Measurements from ENCODE around the gene TOP1. TPM values are rescaled to one million over a fixed set of nuclear protein-coding genes. Genes with fewer than 3 reads are reported as not detected.

The TOP1 gene
- total and polyA plus RNA-seq, 5 donors from 2014 or later: 9.2 to 50.0 (median 9.7) TPM

DNA sequence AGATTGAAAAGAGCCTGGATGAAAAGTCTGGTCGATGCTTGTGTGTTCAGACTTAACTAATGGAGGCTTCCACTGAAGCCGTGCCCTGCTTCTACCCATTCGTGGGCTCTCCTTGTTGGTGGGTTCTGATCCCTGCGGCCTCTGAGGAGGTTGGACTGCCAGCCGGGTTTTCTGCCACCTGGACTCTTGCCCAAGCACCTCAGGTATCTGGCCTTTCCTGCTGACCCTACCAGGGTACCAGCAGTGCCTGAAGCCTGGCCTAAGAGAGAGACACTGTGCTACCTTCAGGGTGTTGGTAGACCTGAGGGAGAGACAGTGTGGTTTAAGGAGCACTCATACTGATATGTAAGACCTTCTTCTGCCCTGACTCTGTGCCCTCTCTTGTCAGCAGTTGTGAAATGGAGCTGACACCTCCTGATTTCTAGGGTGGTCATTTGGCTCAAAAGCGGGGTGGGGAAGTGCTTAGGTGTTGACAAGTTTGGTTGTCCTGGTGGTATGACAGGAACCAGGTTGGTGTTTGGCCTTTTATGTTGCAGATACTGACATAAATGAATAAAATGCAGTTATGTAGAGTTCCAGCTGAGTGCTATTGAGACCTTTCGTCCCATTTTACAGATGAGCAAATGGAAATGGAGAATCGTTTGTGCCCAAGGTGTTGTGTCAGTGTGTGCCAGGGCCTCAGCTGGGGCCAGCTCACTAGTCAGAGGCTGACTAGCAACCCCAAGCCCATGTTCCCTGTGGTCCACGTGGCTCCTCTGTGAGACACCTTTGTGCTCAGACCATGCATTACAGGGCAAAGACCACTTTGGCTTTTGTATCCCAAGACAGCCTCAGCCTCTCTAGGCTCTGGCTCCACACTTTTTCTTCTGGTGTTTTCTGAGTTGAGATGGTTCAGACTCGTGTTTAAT, 111.9 kb downstream of the TOP1 start:
- peaks cover 7% of the 10 kb centered on the region for H3K36me3 ChIP-seq (ENCODE audit: control insufficient read depth, insufficient read depth, low read length)
- H3K4me1 Mint-ChIP-seq: peaks cover 29 to 73% (median 64%) of the 10 kb centered on the region in 4 donors
- DNase-seq (no peak), ATAC-seq (ENCODE audit: low read depth in 2 of 2) (no peak)
- H3K27ac ChIP-seq (ENCODE audit: insufficient read depth, low read length, poor library complexity, severe bottlenecking): peak overlapping the region; percentile 87
- H3K9me3 ChIP-seq (ENCODE audit: control insufficient read depth in 2 of 2, low read length in 2 of 2): no peaks in the 10 kb centered on the region
- H3K4me1 ChIP-seq (ENCODE audit: control insufficient read depth, insufficient read depth, low read length, poor library complexity, severe bottlenecking): peaks cover 89% of the 10 kb centered on the region
- no peaks in the 10 kb centered on the region for H3K9me3 Mint-ChIP-seq
- H3K36me3 Mint-ChIP-seq: peaks cover 11% of the 10 kb centered on the region
- peak overlapping the region; percentile 89 for H3K4me3 ChIP-seq (ENCODE audit: low read depth, low read length)
- peaks cover 6% of the 10 kb centered on the region for H3K27me3 Mint-ChIP-seq
- H3K27me3 ChIP-seq (ENCODE audit: control insufficient read depth, insufficient read depth, low read length): no peaks in the 10 kb centered on the region
- H3K4me3 Mint-ChIP-seq: peak overlapping the region; percentile 95 to 97 (median 96)
- peak overlapping the region; percentile 92 to 100 (median 94) for H3K27ac Mint-ChIP-seq

- peak in 1 of 3 donors; percentile 60 for DNase-seq
- H3K27me3 ChIP-seq (ENCODE audit: control insufficient read depth, insufficient read depth, low read length): no peaks in the 10 kb centered on the region
- H3K9me3 ChIP-seq (ENCODE audit: control insufficient read depth in 2 of 2, low read length in 2 of 2): no peaks in the 10 kb centered on the region
- no peaks in the 10 kb centered on the region for H3K9me3 Mint-ChIP-seq
- H3K4me3 Mint-ChIP-seq: peak overlapping the region; percentile 95 to 97 (median 96)
- H3K27ac ChIP-seq (ENCODE audit: insufficient read depth, low read length, poor library complexity, severe bottlenecking): peak overlapping the region; percentile 87
- peaks cover 89% of the 10 kb centered on the region for H3K4me1 ChIP-seq (ENCODE audit: control insufficient read depth, insufficient read depth, low read length, poor library complexity, severe bottlenecking)
- H3K4me3 ChIP-seq (ENCODE audit: low read depth, low read length): peak overlapping the region; percentile 89
- peak overlapping the region; percentile 92 to 100 (median 94) for H3K27ac Mint-ChIP-seq
- H3K36me3 Mint-ChIP-seq: peaks cover 12% of the 10 kb centered on the region
- no peak for ATAC-seq (ENCODE audit: low read depth in 2 of 2)
- peaks cover 26 to 73% (median 63%) of the 10 kb centered on the region in 4 donors for H3K4me1 Mint-ChIP-seq
- H3K36me3 ChIP-seq (ENCODE audit: control insufficient read depth, insufficient read depth, low read length): peaks cover 7% of the 10 kb centered on the region
- H3K27me3 Mint-ChIP-seq: peaks cover under 1% of the 10 kb centered on the region
Observed at GRCh38 chr20:41141153-41141815, 112.7 kb downstream of the TOP1 start.

- H3K4me3 Mint-ChIP-seq: peak overlapping the region; percentile 95 to 97 (median 96)
- DNase-seq: no peak
- Histone ChIP-seq H3K4me3 (ENCODE audit: low read depth, low read length) (peak overlapping the region; percentile 89), H3K27me3 (ENCODE audit: control insufficient read depth, insufficient read depth, low read length) (no peaks in the 10 kb centered on the region), H3K27ac (ENCODE audit: insufficient read depth, low read length, poor library complexity, severe bottlenecking) (peak overlapping the region; percentile 87), H3K9me3 (ENCODE audit: control insufficient read depth in 2 of 2, low read length in 2 of 2) (no peaks in the 10 kb centered on the region), H3K36me3 (ENCODE audit: control insufficient read depth, insufficient read depth, low read length) (peaks cover 7% of the 10 kb centered on the region), H3K4me1 (ENCODE audit: control insufficient read depth, insufficient read depth, low read length, poor library complexity, severe bottlenecking) (peaks cover 93% of the 10 kb centered on the region)
- no peaks in the 10 kb centered on the region for H3K27me3 Mint-ChIP-seq
- no peak for ATAC-seq (ENCODE audit: low read depth in 2 of 2)
- H3K27ac Mint-ChIP-seq: peak overlapping the region; percentile 92 to 100 (median 94)
- peaks cover 30 to 81% (median 70%) of the 10 kb centered on the region in 4 donors for H3K4me1 Mint-ChIP-seq
- peaks cover 18% of the 10 kb centered on the region for H3K36me3 Mint-ChIP-seq
- no peaks in the 10 kb centered on the region for H3K9me3 Mint-ChIP-seq
Observed at GRCh38 chr20:41142245-41142644, 113.6 kb downstream of the TOP1 start.

- Histone ChIP-seq H3K4me3 (ENCODE audit: low read depth, low read length) (peak overlapping the region; percentile 89), H3K27me3 (ENCODE audit: control insufficient read depth, insufficient read depth, low read length) (no peaks in the 10 kb centered on the region), H3K4me1 (ENCODE audit: control insufficient read depth, insufficient read depth, low read length, poor library complexity, severe bottlenecking) (peaks cover 99% of the 10 kb centered on the region), H3K36me3 (ENCODE audit: control insufficient read depth, insufficient read depth, low read length) (peaks cover 7% of the 10 kb centered on the region), H3K9me3 (ENCODE audit: control insufficient read depth in 2 of 2, low read length in 2 of 2) (no peaks in the 10 kb centered on the region), H3K27ac (ENCODE audit: insufficient read depth, low read length, poor library complexity, severe bottlenecking) (peak overlapping the region; percentile 87)
- Mint-ChIP-seq H3K4me1 (peaks cover 31 to 87% (median 73%) of the 10 kb centered on the region in 4 donors), H3K9me3 (no peaks in the 10 kb centered on the region), H3K36me3 (peaks cover 19% of the 10 kb centered on the region), H3K27ac (peak overlapping the region; percentile 92 to 100 (median 94)), H3K27me3 (no peaks in the 10 kb centered on the region), H3K4me3 (peak overlapping the region; percentile 95 to 97 (median 96))
- peak; percentile 28 to 85 (median 51) for DNase-seq
- peak; percentile 64 to 73 for ATAC-seq (ENCODE audit: low read depth in 2 of 2)
Observed at GRCh38 chr20:41142919-41143318, 114.3 kb downstream of the TOP1 start.

DNA sequence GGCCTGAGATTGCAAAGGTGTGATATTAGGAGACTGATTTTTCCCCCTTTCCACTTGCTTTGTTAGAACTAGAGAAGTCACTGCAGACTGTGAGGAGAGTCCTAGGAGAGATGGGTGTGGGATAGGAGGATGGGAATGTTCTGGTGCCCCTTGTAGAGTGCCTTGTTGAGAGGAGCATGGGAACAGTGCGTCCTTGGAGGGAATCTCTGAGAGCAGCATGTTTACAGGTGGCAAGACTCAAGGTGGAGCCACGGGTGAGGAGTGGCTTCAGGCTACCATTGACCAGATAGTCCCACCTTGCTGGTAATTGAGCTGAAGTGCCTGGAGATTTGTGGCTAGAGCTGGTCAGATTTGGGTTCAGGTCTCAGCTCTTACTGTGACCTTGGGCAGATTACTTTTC, 114.7 kb downstream of the TOP1 start:
- Mint-ChIP-seq H3K4me1 (peaks cover 31 to 92% (median 78%) of the 10 kb centered on the region in 4 donors), H3K36me3 (peaks cover 19% of the 10 kb centered on the region)

DNA sequence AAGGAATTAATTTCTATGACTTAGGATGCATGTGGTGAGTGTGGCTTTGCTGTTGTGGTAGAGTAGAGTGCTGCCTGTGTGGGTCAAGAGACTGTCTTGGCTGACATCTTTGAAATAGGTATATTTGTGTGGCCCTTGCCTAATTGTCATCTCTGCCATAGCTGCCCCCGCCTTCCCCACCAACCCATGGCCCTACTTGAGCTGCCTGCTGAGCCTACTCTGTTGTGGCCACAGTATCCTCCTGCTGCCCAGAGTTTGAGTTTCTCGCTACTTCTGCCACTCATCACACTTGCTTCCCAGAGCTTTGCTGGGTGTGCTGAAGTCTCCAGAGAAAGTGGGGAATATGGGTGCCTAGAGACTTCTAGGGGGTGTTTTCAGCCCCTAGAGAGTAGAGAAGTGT, 116.7 kb downstream of the TOP1 start:
- DNase-seq (no peak), ATAC-seq (ENCODE audit: low read depth in 2 of 2) (no peak)
- Mint-ChIP-seq H3K4me3 (peak overlapping the region in 3 of 4 donors; percentile 83 to 97 (median 96)), H3K9me3 (no peaks in the 10 kb centered on the region), H3K36me3 (peaks cover 26% of the 10 kb centered on the region), H3K27ac (peak overlapping the region; percentile 92 to 99 (median 94)), H3K27me3 (no peaks in the 10 kb centered on the region), H3K4me1 (peaks cover 40 to 100% (median 83%) of the 10 kb centered on the region in 4 donors)
- Histone ChIP-seq H3K27ac (ENCODE audit: insufficient read depth, low read length, poor library complexity, severe bottlenecking) (peak overlapping the region; percentile 87), H3K9me3 (ENCODE audit: control insufficient read depth in 2 of 2, low read length in 2 of 2) (no peaks in the 10 kb centered on the region), H3K27me3 (ENCODE audit: control insufficient read depth, insufficient read depth, low read length) (no peaks in the 10 kb centered on the region), H3K4me1 (ENCODE audit: control insufficient read depth, insufficient read depth, low read length, poor library complexity, severe bottlenecking) (peaks cover 100% of the 10 kb centered on the region), H3K4me3 (ENCODE audit: low read depth, low read length) (peak overlapping the region; percentile 89), H3K36me3 (ENCODE audit: control insufficient read depth, insufficient read depth, low read length) (peaks cover 7% of the 10 kb centered on the region)

More for the DNA sequence above, 114.7 kb downstream of the TOP1 start:
- Mint-ChIP-seq H3K27ac (peak overlapping the region; percentile 92 to 100 (median 94)), H3K9me3 (no peaks in the 10 kb centered on the region), H3K27me3 (no peaks in the 10 kb centered on the region), H3K4me3 (peak overlapping the region; percentile 95 to 97 (median 96))
- Histone ChIP-seq H3K4me3 (ENCODE audit: low read depth, low read length) (peak overlapping the region; percentile 89), H3K27me3 (ENCODE audit: control insufficient read depth, insufficient read depth, low read length) (no peaks in the 10 kb centered on the region), H3K4me1 (ENCODE audit: control insufficient read depth, insufficient read depth, low read length, poor library complexity, severe bottlenecking) (peaks cover 100% of the 10 kb centered on the region), H3K9me3 (ENCODE audit: control insufficient read depth in 2 of 2, low read length in 2 of 2) (no peaks in the 10 kb centered on the region), H3K27ac (ENCODE audit: insufficient read depth, low read length, poor library complexity, severe bottlenecking) (peak overlapping the region; percentile 87), H3K36me3 (ENCODE audit: control insufficient read depth, insufficient read depth, low read length) (peaks cover 7% of the 10 kb centered on the region)
- DNase-seq (no peak), ATAC-seq (ENCODE audit: low read depth in 2 of 2) (no peak)

DNA sequence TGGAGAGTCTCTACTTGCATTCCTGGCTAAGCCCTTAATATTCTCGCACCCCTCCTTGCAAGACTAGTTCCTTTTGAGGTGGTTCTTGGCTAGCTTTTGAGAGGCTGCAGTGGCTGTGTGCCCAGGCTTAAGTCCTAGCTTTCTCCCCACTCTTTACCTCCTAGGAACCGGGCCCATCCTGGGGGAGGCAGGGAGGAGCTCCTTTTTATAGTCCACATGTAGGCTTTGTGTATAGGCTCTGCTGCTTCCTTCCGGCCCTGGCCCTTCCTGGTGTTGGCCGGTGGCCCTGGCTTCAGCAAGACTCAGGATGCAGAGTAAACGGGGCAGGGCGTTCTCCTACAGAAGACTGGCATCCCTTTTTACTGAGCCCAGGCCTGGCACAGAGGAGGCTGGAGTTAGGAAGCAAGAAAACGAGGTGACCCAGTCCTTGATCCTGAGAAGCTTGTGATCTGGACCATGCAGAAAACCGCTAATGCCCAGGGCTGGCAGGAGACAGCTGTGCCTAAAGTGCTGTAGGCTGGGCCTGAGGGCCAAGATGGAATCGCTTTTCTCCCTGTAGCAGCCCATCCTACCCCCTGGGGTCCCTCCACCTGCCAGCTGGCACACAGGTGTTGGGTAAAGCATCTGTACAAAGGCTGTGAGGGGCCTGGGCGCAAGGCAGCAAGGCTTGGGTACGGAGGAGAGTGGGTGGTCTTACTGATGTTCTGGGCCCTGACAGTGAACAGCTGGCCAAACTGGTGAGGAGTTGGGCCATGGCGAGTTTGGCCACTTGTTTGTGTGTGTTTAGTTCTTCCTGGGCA, 117.4 kb downstream of the TOP1 start:
- peaks cover 100% of the 10 kb centered on the region for H3K4me1 ChIP-seq (ENCODE audit: control insufficient read depth, insufficient read depth, low read length, poor library complexity, severe bottlenecking)
- peak overlapping the region; percentile 89 for H3K4me3 ChIP-seq (ENCODE audit: low read depth, low read length)
- peaks cover 7% of the 10 kb centered on the region for H3K36me3 ChIP-seq (ENCODE audit: control insufficient read depth, insufficient read depth, low read length)
- peak overlapping the region; percentile 87 for H3K27ac ChIP-seq (ENCODE audit: insufficient read depth, low read length, poor library complexity, severe bottlenecking)
- H3K9me3 ChIP-seq (ENCODE audit: control insufficient read depth in 2 of 2, low read length in 2 of 2): no peaks in the 10 kb centered on the region
- Mint-ChIP-seq H3K9me3 (no peaks in the 10 kb centered on the region), H3K36me3 (peaks cover 26% of the 10 kb centered on the region), H3K4me1 (peaks cover 41 to 100% (median 83%) of the 10 kb centered on the region in 4 donors), H3K27ac (peak overlapping the region; percentile 92 to 99 (median 94)), H3K4me3 (peak overlapping the region; percentile 77 to 97 (median 90)), H3K27me3 (no peaks in the 10 kb centered on the region)
- ATAC-seq (ENCODE audit: low read depth in 2 of 2): no peak
- H3K27me3 ChIP-seq (ENCODE audit: control insufficient read depth, insufficient read depth, low read length): no peaks in the 10 kb centered on the region
- DNase-seq: no peak

Data from CD4-positive, CD25-positive, alpha-beta regulatory T cell (primary cell).